MCF 10A (cell line): ENCODE results near the gene ADK. TPM values are rescaled to one million over a fixed set of nuclear protein-coding genes. Genes with fewer than 3 reads are reported as not detected.

Experiments used
- BruUV-seq: library from RNA; stranded (reverse); fragments of 400-500 nt; replicated peaks from 2 replicates; lab custom pipeline; 2021; lab: Mats Ljungman, UMichigan
- CTCF ChIA-PET: fragments of 300-600 bp; sonication (Branson Sonifier 250); formaldehyde crosslinking; extraction: SDS; loops from one replicate; lab custom pipeline; 2021; ENCODE audit warnings: antibody characterized with exemption, inconsistent platforms; lab: Yijun Ruan, JAX
- POLR2A ChIA-PET: fragments of 300-600, 350-650 bp; sonication (Branson Sonifier 250); formaldehyde crosslinking; extraction: SDS; loops from one replicate; lab custom pipeline; 2020; ENCODE audit warnings: antibody characterized with exemption, inconsistent platforms; lab: Yijun Ruan, JAX
- DNase-seq: peaks from one replicate; pipeline ENCODE4 v3.0.0-alpha.2; 2018; ENCODE audit not compliant: unreplicated experiment
- H3K27ac Mint-ChIP-seq: one replicate; pipeline ENCODE4 v1.8.0; 2022; ENCODE audit warnings: mild to moderate bottlenecking, low read depth, mixed read lengths; ENCODE audit not compliant: unreplicated experiment
- H3K27me3 Mint-ChIP-seq: one replicate; pipeline ENCODE4 v1.8.0; 2022; ENCODE audit warnings: mixed read lengths; ENCODE audit not compliant: insufficient read depth, unreplicated experiment
- H3K36me3 Mint-ChIP-seq: one replicate; pipeline ENCODE4 v1.8.0; 2022; ENCODE audit warnings: mild to moderate bottlenecking, moderate library complexity, mixed read lengths; ENCODE audit not compliant: insufficient read depth, unreplicated experiment
- H3K4me1 Mint-ChIP-seq: one replicate; pipeline ENCODE4 v1.8.0; 2022; ENCODE audit warnings: mixed read lengths; ENCODE audit not compliant: insufficient read depth, unreplicated experiment
- H3K4me3 Mint-ChIP-seq: one replicate; pipeline ENCODE4 v1.8.0; 2022; ENCODE audit warnings: mild to moderate bottlenecking, moderate library complexity, mixed read lengths; ENCODE audit not compliant: unreplicated experiment
- H3K9me3 Mint-ChIP-seq: one replicate; pipeline ENCODE4 v1.8.0; 2022; ENCODE audit warnings: mixed read lengths; ENCODE audit not compliant: unreplicated experiment
- intact Hi-C: fragments of 100-400 bp; cut with micrococcal nuclease; formaldehyde crosslinking; loops from 2 replicates; pipeline ENCODE4 v1.14.1; 2022
- total RNA-seq: library from RNA; stranded (reverse); gene quantifications from 2 replicates; pipeline ENCODE4 v1.2.3, GENCODE V29; 2022
- TF ChIP-seq, protein P1 (sequence below): fragments of 200-600 bp; IDR thresholded peaks from one replicate; pipeline ENCODE4 v1.8.0; 2022; ENCODE audit warnings: antibody characterized with exemption, mild to moderate bottlenecking; ENCODE audit not compliant: unreplicated experiment

The ADK gene
- total RNA-seq, 1 experiment from 2014 or later = 98.6 TPM

DNA sequence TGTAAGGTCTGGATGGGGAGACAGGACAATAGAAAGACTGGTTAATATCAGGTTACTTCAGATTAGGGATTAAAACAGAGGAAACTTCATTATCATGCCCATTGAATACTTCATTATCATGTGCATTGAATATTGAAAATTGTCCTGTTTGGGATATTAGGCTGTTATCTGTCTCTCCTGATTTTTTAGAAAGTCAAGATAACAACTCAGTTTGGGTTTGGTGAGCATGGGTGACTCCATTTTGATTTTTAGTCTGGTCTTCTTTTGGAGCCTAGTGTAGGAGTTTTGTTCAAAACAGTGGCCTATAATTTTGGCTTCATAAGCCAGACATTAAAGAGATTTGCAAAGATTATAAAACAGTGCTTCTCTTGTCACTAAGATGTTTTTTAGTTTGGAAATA is 95.5 kb downstream of the ADK start:
- Mint-ChIP-seq H3K4me1 (no peaks in the 10 kb centered on the region), H3K9me3 (no peaks in the 10 kb centered on the region), H3K4me3 (no peak overlapping the region), H3K36me3 (peaks cover 10% of the 10 kb centered on the region), H3K27me3 (no peaks in the 10 kb centered on the region), H3K27ac (no peak overlapping the region)
- intact Hi-C loops = no loop called here
- TF ChIP-seq, protein P1, sequence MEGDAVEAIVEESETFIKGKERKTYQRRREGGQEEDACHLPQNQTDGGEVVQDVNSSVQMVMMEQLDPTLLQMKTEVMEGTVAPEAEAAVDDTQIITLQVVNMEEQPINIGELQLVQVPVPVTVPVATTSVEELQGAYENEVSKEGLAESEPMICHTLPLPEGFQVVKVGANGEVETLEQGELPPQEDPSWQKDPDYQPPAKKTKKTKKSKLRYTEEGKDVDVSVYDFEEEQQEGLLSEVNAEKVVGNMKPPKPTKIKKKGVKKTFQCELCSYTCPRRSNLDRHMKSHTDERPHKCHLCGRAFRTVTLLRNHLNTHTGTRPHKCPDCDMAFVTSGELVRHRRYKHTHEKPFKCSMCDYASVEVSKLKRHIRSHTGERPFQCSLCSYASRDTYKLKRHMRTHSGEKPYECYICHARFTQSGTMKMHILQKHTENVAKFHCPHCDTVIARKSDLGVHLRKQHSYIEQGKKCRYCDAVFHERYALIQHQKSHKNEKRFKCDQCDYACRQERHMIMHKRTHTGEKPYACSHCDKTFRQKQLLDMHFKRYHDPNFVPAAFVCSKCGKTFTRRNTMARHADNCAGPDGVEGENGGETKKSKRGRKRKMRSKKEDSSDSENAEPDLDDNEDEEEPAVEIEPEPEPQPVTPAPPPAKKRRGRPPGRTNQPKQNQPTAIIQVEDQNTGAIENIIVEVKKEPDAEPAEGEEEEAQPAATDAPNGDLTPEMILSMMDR = no peak
- POLR2A ChIA-PET = interaction anchor here (0.5 to 1.0 kb wide), 2 partner anchors 445 to 865 kb away, joined by 3 to 5 read pairs; partner anchors contain the start of gene SAMD8
- DNase-seq = no peak
- CTCF ChIA-PET = interaction anchor here (0.8 to 1.5 kb wide), 2 partner anchors 11 to 220 kb away, joined by 3 to 5 read pairs; no protein-coding TSS in a partner anchor
- BruUV-seq = no TSS peak

- POLR2A ChIA-PET = no interaction called here
- intact Hi-C loops = no loop called here
- no peaks in the 10 kb centered on the region for H3K9me3 Mint-ChIP-seq
- no TSS peak for BruUV-seq
- no peak overlapping the region for H3K4me3 Mint-ChIP-seq
- H3K27me3 Mint-ChIP-seq = no peaks in the 10 kb centered on the region
- peaks cover 6% of the 10 kb centered on the region for H3K36me3 Mint-ChIP-seq
- TF ChIP-seq, protein P1 = no peak
- no peak overlapping the region for H3K27ac Mint-ChIP-seq
- DNase-seq = no peak
- peaks cover 9% of the 10 kb centered on the region for H3K4me1 Mint-ChIP-seq
- CTCF ChIA-PET = interaction anchor here (0.6 to 1.2 kb wide), 3 partner anchors 14 to 770 kb away, joined by 3 to 4 read pairs (median 3); no protein-coding TSS in a partner anchor
Measured at GRCh38 chr10:74249865-74250264, 98.8 kb downstream of the ADK start.

GRCh38 chr10:74255214-74255613 is 104.2 kb downstream of the ADK start:
- H3K36me3 Mint-ChIP-seq = peaks cover 8% of the 10 kb centered on the region
- POLR2A ChIA-PET = interaction anchor here (1.2 kb wide), 1 partner anchor 331 kb away, joined by 3 read pairs; no protein-coding TSS in a partner anchor
- BruUV-seq = no TSS peak
- H3K9me3 Mint-ChIP-seq = no peaks in the 10 kb centered on the region
- intact Hi-C loops = no loop called here
- no peak overlapping the region for H3K27ac Mint-ChIP-seq
- H3K4me3 Mint-ChIP-seq = no peak overlapping the region
- DNase-seq = no peak
- H3K27me3 Mint-ChIP-seq = no peaks in the 10 kb centered on the region
- CTCF ChIA-PET = interaction anchor here (0.6 kb wide), 1 partner anchor 12 kb away, joined by 3 read pairs; no protein-coding TSS in a partner anchor
- TF ChIP-seq, protein P1 = no peak
- peaks cover 17% of the 10 kb centered on the region for H3K4me1 Mint-ChIP-seq

DNA sequence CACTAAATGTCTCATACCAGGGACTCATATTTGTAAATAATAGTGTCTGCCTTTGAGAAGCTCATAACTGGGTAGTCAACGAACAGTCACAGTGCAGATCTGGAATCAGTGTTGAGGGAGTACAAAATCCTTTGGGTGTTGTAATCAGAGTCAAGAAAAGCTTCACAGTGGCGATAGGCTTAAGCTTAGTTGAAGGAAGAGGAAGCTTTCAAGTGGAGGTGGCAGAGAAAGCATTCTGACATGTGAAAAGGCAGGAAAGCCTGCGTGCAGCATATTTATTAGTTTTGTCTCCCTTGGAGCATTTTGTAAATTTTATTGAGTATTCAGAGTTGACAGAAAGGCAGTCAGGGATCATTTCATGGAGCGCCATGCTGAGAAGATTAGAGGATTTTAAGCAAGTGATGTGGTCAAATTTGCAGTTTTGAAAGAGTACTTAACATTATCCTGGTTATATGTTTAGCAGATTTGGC is 104.9 kb downstream of the ADK start:
- no peak for DNase-seq
- no peak overlapping the region for H3K4me3 Mint-ChIP-seq
- H3K27me3 Mint-ChIP-seq = no peaks in the 10 kb centered on the region
- H3K4me1 Mint-ChIP-seq = peaks cover 17% of the 10 kb centered on the region
- no peaks in the 10 kb centered on the region for H3K9me3 Mint-ChIP-seq
- H3K27ac Mint-ChIP-seq = no peak overlapping the region
- BruUV-seq = no TSS peak
- TF ChIP-seq, protein P1 = no peak
- intact Hi-C loops = no loop called here
- H3K36me3 Mint-ChIP-seq = peaks cover 13% of the 10 kb centered on the region
- POLR2A ChIA-PET = interaction anchor here (0.7 kb wide), 1 partner anchor 14 kb away, joined by 3 read pairs; no protein-coding TSS in a partner anchor
- CTCF ChIA-PET = interaction anchor here (0.6 to 0.7 kb wide), 2 partner anchors 818 to 974 kb away, joined by 3 to 9 read pairs; no protein-coding TSS in a partner anchor
